Measurements from ENCODE around the gene HOGA1.
A peak's percentile ranks its signal among the peaks of the same experiment; 100 is the strongest.
"Not testable (repeated sequence)": the region's sequence is repeated elsewhere in the genome, so short reads cannot be mapped to it uniquely, and the experiment has no call there.

Gene HOGA1

DNA sequence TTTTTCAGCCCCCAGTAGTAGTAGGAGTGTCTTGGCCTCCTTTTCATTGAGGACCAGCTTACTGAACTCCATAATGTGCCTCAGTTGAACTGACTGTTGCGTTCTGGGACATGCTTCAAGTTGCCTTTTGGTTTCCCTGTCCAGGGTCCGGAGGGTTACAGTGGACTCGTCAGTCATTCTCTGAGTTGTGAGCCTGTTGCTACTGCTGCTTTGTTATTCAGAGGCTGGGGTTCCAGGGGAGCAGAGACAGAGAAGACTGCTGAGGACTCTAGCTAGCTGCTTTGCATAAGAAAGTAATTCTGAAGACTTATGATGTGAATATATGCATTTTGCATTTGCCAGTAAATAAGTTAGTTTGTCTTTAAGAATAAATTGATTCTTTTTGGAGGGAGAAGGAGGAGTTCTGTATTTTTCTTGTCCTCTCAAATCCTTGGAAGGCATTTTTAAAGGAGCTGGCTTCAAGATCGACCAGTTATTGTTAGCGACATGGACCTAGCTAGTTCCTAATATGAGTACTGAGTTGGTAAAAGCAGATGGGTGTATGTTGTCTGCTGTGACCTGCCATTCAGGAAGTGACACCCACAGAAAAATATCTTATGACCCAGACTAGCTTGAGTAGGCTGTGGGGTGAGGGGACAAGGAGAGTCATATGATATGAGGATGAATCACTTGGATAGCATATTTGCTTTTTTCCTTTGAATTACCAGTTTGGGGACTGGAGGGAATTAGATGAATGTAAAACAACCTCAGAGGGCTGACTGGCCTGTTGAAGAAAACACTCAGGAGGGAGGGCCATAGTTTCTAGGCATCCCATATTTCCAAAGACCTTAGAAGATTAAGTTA lies 64.6 kb downstream of the HOGA1 start:
- DNase-seq, result no peak
- H3K36me3 ChIP-seq, result peaks cover 57% of the 10 kb centered on the region
- no peaks in the 10 kb centered on the region; the same call in 1 of the 2 replicates for H3K9me3 ChIP-seq
- no peak overlapping the region for H3K4me3 ChIP-seq (ENCODE audit: low read depth, low read length)
- H3K27me3 ChIP-seq, result no peaks in the 10 kb centered on the region
- no peak for TF ChIP-seq CTCF (IDR thresholded peaks at IDR 0.05; ENCODE audit: low read depth, low read length)
- peaks cover 5% of the 10 kb centered on the region; the same call in 1 of the 2 replicates for H3K4me1 ChIP-seq

- DNase-seq; H3K4me1 ChIP-seq; H3K9me3 ChIP-seq; H3K4me3 ChIP-seq (ENCODE audit: low read depth, low read length); H3K27me3 ChIP-seq: not testable (repeated sequence)
- H3K36me3 ChIP-seq, result peaks cover 55% of the 10 kb centered on the region
Observed at GRCh38 chr10:97649405-97649750, 65.2 kb downstream of the HOGA1 start.

GRCh38 chr10:97650726-97651125 lies 66.5 kb downstream of the HOGA1 start:
- no peak for TF ChIP-seq CTCF (IDR thresholded peaks at IDR 0.05; ENCODE audit: low read depth, low read length)
- H3K4me1 ChIP-seq, result peaks cover 5% of the 10 kb centered on the region; the same call in 1 of the 2 replicates
- DNase-seq, result no peak
- peaks cover 49% of the 10 kb centered on the region for H3K36me3 ChIP-seq
- H3K9me3 ChIP-seq, result no peaks in the 10 kb centered on the region; the same call in 1 of the 2 replicates
- no peak overlapping the region for H3K4me3 ChIP-seq (ENCODE audit: low read depth, low read length)
- no peaks in the 10 kb centered on the region for H3K27me3 ChIP-seq

GRCh38 chr10:97651773-97652172 lies 67.6 kb downstream of the HOGA1 start:
- Histone ChIP-seq H3K36me3 (peaks cover 52% of the 10 kb centered on the region), H3K4me1 (peaks cover 7% of the 10 kb centered on the region; the same call in 1 of the 2 replicates), H3K4me3 (ENCODE audit: low read depth, low read length) (no peak overlapping the region), H3K27me3 (no peaks in the 10 kb centered on the region), H3K9me3 (no peaks in the 10 kb centered on the region; the same call in 1 of the 2 replicates)
- TF ChIP-seq CTCF (IDR thresholded peaks at IDR 0.05; ENCODE audit: low read depth, low read length), result no peak
- no peak for DNase-seq

- Histone ChIP-seq H3K4me3 (ENCODE audit: low read depth, low read length) (no peak overlapping the region), H3K4me1 (peaks cover 15% of the 10 kb centered on the region), H3K9me3 (no peaks in the 10 kb centered on the region; the same call in 1 of the 2 replicates), H3K27me3 (no peaks in the 10 kb centered on the region), H3K36me3 (peaks cover 47% of the 10 kb centered on the region)
- TF ChIP-seq CTCF (IDR thresholded peaks at IDR 0.05; ENCODE audit: low read depth, low read length), result no peak
- peak; percentile 34 for DNase-seq
Observed at GRCh38 chr10:97656777-97657176, 72.6 kb downstream of the HOGA1 start.

- Histone ChIP-seq H3K4me1 (peaks cover 23% of the 10 kb centered on the region), H3K4me3 (ENCODE audit: low read depth, low read length) (no peak overlapping the region), H3K9me3 (no peaks in the 10 kb centered on the region), H3K27me3 (no peaks in the 10 kb centered on the region), H3K36me3 (peaks cover 31% of the 10 kb centered on the region)
- DNase-seq, result peak; percentile 90
- no peak for TF ChIP-seq CTCF (IDR thresholded peaks at IDR 0.05; ENCODE audit: low read depth, low read length)
Observed at GRCh38 chr10:97659589-97659988, 75.4 kb downstream of the HOGA1 start.
